HG03558 (cell line): ENCODE measurements around the gene CD72.

Experiments
- ATAC-seq: cut with Tn5 transposase; IDR thresholded peaks from one replicate; pipeline ENCODE4 v1.9.1; 2021; ENCODE audit warnings: moderate number of reproducible peaks; ENCODE audit not compliant: unreplicated experiment; ENCODE audit errors: extremely low read depth

CD72 gene, protein sequence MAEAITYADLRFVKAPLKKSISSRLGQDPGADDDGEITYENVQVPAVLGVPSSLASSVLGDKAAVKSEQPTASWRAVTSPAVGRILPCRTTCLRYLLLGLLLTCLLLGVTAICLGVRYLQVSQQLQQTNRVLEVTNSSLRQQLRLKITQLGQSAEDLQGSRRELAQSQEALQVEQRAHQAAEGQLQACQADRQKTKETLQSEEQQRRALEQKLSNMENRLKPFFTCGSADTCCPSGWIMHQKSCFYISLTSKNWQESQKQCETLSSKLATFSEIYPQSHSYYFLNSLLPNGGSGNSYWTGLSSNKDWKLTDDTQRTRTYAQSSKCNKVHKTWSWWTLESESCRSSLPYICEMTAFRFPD

DNA sequence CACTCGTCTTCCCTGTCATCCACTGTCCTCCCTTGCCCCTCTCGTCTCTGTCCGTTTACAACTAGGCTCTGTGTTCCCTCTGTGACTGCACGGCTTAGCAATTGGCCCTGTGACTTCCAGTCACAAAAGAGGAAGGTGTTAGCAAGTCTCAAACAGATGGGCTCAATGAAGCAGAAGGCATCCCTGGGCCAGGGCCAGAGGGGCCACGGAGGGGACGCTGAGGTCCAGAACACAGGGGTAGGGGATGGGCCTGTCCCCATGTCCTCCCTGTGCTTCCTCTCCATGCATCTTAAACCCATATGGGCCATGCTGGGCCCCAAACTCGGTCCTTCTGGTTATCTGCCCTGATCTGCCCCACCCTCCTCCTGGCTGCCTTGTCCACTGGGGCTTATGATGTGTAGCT is at the start of gene CD72:
Gene CD72, minus strand, starts transcription at position 89 of the 403 bp plus-strand sequence. CDS start 110 bp downstream, outside the sequence.
- no peak for ATAC-seq

DNA sequence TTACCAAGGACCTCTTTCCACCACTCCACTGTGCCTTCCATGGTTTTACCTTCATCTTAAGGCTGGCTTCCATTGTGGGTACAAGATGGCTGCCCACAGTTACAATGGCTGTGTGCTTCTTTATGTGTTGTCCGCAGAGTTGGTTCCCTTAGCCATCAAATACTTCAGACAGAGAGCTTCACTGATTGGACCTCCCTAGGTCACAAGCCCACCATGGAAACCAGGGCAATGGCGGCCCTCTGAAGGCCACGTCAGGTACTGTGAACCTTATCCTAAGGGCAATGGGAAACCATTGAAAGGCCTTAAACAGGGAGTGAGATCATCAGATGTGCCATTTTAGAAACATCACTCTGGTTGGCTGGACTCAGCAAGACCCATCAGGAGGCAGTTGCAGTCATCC is 49.7 kb upstream of the CD72 start:
- ATAC-seq, result no peak

DNA sequence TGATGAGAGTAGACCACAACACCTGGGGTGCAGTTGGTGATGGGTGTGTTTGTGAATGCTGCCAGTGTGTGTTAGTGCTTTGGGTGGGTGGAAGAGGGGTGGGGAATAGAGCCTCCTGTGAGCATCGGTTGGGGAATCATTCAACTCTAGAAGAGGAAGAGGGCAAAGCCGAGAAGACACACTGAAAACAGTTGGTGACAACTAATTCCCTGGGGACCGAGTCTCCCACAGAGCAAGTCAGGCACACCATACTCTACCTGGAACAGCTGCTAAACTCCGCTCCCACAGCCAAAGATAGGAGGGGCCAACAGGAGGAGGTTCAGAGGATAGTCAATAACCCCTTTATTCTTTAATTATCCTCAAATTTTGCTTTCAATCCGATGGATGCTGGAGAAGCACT is 48.3 kb upstream of the CD72 start:
- no peak for ATAC-seq

DNA sequence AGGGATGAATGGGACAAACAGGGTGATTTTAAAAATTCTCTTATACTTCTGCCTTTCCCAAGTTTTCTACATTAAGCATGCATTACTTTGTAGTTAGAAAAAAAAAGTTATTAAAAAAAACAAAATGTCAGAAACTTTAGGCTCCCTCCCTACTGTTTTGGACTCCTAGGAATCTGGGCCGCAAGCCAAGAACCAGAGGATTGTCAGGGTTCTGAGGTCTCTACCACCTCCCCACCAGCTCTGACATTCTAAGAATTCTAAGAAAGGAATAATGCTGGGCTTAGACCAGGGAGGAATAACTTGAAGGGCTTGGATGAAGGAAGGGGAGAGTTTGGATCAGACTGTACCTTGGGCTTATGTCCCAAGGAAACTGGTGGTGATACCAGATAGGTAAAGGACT is 47.8 kb upstream of the CD72 start:
- no peak for ATAC-seq

DNA sequence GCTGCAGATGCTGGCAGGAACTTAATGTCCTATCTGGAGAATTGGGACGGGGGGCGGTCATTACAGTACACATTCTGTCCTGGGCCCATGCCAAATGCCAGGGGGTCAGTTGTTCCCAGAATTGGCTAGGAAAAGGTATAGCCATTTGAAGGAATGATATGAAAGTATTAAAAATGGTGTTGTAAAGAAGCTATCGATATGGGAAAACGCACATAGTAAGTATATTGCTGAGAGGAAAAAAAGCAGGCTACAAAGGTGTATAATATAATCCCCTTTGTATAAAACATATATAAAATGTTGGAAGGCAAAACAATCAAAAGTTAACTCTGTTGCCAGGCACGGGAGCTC is 47.2 kb upstream of the CD72 start:
- ATAC-seq, result no peak

DNA sequence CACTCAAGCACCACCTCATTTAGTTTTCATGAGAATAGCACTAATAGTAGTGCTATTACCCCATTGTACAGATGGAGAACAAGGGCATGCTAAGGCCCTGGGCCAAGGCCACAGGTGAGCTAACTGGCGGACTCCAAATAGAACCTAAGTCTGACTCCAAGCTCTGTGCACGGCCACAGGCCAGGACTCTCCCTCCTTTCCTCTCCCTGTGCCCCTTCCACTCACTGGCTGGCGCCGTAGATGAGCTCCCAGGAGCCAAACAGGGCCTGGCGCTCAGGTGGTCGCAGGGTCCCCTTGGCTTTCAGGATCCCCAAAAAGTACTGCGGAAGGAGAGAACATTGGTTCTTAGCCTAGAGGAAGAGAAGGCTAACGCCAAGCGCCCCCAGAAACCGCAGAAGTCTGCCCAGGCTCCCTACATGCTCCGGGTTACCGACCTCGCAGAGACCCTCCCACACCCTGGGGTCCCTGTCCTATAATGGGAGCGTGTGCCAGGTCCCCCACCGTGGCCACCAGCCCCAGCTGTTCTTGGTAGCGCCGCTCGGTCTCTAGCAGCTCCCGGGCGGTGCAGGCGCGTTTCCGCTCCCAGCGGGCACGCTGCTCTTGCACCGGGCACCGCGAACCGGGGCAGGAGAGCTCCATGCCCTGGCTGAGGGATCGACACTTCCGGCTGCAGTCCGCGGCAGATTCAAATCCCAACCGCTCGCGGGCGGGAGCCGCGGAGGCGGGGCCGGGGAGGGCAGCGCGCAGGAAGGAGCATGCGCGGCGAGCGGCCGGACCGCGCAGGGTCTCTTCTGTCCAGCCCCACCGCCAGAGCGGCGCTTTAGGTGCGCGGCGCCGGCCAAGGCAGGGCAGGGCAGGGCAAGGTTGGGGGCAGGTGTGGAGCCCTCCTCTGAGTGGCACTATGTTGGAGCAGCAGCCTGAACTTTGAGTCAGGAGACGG is 46.6 kb upstream of the CD72 start, which contains the start of gene ARHGEF39:
Gene ARHGEF39, minus strand, starts transcription at position 665 of the 940 bp plus-strand sequence. Its CDS starts 26 bp downstream, at position 639.
- peak; percentile 41 for ATAC-seq

DNA sequence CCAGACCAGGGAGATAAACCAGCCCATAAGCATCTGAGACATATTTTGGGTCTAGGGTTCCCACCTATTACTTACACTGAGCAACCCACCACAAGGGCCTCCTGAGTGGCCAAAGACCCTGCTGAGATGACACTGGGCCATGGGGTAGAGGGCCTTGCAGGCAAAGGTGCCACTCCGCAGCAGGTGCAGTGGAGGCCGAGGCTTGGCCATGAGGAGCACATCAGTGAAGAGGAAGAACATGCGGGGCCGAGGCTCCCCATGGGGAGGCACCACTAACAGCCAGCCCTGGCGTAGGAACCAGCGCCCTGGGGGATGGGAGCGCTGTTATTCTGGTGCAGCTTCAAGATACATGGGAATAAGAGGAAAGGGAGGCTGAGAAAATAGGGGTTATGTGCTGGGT is 44.2 kb upstream of the CD72 start:
- no peak for ATAC-seq

DNA sequence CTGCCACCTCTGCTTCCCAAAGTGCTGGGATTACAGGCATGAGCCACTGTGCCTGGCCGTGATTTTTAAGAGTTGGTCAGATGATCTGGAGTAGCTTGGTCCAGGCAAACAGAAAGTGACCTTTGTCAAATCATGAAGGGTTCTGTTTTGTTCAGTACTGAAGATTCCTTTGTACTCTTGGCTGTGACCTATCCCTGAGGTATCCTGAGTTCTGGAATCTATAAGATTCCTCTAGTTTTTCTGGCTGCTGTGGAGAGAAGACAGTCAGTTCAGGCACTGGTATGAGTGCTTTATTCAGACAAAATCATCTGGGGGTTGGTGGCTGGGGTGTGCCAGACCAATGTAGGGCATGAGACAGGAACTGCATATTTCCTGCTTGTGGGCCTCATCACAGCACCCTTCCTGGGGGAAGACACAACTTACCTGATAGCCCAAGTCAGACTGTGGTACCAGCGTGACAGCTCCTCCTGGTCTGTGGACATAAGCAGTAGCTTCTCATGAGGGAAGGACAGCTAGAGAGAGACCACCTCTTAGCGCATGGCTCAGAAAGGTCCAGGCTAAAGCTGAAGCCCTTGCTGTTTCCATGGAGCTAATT is 43.6 kb upstream of the CD72 start:
- ATAC-seq, result no peak

DNA sequence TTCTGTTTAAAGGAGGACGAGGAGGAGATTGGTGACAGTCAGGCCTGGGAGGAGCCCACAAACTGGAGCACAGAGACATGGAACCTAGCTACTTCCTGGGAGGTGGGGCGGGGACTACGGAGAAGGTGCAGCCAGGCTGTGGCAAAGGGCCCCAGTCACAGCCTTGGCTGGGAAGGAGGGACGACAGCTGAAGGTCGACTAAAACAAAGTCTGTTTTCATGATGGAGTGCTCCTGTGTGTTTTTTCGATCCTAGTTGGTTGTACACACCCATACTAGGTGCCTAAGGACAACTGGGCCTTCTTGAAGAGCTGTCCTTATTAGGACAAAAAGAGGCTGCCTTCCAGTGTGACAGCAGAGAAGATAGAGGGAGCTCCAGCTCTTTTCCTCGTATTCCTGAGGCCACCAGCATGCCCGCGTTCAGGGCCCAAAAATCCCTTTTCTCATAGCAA is 42.8 kb upstream of the CD72 start:
- no peak for ATAC-seq

DNA sequence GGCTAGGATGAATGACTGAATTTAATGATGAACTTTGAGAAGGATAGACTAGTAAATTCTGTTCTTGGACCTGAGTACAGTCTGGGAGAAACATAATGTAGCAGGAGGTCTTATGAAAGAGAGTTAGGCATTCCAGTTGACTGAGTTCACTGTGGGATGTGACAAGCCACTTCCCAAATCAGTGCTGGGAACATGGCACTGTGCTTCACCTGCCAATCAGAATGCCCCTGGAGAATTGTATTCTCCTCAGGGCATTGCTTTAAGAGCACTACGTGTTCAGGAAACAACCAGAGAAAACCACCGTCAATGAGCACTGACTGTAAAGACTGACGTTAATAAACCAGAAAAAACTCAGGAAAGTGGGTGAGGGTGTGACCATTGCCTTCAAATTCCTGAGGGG is 41.1 kb upstream of the CD72 start:
- ATAC-seq, result no peak

DNA sequence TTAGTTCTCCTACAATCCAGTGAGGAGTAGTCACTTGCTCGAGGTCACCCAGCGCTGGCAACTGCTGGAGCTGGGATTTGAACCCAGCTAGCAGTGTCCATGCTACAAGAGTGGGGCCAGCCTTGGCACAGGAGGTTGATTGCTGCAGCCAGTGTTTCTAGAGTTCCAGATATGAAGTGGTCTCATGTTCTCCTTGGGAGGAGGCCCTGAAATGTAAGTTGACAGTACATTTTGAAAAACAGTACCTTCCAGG is 40.7 kb upstream of the CD72 start:
- no peak for ATAC-seq

DNA sequence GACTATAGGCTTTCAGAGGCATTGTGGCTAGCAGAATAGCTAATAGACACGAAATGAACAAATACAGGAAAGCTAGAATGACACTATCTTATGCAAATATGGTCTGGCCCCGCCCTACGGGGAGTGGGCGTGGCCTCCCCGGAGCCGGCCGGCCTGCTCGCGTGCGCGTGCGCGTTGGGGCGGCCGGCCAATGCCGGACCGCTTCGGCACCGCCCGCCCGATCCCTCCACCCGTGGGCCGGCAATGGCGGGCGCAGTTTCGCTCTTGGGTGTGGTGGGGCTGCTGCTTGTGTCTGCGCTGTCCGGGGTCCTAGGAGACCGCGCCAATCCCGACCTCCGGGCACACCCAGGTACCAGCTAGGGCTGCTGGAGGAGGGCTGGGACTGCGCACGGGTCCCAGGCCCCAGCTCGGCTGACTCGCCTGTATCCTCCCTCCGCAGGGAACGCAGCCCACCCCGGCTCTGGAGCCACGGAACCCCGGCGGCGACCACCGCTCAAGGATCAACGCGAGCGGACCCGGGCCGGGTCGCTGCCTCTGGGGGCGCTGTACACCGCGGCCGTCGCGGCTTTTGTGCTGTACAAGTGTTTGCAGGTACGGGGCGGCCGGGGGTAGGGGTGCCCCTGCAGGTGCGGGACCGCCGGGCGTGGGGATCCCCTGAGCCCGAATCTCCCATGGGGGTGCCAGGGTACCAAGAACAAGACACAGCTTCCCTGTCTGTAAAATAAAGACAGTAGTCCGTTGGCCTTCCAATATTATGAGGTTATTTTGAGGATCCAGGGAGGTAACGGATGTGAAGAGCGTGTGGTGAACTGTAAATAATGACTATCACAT is 40.1 kb upstream of the CD72 start, which contains the start of gene CCDC107:
Gene CCDC107, plus strand, starts transcription at position 156 of the 831 bp plus-strand sequence. Its CDS starts 88 bp downstream, at position 244.
- peak; percentile 29 for ATAC-seq

DNA sequence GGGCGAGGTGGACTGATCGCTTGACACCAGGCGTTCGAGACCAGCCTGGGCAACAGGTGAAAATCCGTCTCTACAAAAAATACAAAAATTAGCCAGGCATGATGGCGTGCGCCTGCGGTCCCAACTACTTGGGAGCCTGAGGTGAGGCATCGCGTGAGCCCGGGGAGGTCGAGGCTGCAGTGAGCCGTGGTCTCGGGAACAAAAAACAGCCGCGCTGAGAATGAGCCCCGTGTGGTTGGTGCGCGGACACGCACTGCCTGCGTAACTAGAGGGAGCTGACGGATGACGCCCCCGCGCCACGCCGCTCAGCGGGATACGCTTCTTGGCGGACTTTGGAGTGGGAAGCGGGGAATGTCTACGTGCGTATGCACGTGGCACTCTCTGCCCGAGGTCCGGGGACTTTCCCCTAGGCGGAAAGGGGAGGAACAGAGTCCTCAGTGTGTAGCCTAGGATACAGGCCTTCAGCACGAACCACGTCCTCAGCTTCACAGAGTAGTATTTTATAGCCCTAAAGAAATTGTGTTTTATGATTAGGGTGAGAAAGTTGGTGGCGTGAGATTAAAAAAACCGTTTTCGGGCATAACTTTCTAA is 39.4 kb upstream of the CD72 start, which contains the start of gene RMRP:
Gene RMRP, minus strand, starts transcription at position 474 of the 591 bp plus-strand sequence.
- peak; percentile 75 for ATAC-seq

DNA sequence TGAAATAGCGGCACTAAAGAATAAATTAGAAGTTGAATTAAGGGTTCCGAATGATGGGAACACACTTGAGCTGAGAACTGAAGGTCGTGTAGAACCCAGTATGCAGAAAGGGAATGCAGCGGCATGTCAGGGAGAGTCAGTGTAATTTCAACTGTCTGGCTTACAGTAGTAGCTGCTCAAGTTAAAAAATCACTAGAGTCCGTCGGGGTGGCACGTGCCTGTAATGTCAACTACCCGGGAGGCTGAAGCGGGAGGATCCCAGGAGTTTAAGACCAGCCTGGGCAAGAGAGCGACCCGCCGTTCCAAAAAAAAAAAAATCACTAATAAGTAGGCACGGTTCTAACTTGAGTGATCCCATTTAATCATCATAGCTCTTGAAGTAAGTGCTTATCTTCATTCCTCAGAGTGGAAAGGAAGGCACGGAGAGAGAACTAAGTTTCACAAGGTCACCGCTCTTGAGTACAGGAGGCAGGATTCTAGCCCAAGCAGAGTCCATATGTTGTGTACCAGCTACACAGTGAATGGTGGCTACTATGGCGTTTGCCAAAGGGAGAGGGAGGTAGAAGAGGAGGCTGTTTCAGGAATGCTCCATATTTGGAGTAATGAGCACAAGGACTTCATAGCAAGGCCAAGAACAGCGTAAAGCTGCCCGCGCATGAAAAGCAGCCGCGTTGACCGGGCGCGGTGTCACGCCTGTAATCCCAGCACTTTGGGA is 38.8 kb upstream of the CD72 start:
- no peak for ATAC-seq

DNA sequence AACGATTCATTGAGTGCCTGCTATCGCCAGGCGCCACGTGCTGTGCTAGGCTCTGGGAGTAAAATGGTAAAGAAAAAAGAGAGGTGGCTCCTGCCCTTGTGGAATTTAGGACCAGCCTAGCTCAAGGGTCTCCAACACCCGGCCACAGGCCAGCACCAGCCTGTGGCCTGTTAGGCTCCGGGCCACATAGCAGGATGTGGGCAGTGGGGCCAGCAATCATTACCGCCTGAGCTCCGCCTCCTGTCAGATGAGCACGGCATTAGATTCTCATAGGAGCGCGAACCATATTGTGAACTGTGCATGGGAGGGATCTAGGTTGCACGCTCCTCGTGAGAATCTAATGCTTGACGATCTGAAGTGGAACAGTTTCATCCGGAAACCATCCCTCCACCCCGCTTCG is 38.1 kb upstream of the CD72 start:
- ATAC-seq, result no peak

DNA sequence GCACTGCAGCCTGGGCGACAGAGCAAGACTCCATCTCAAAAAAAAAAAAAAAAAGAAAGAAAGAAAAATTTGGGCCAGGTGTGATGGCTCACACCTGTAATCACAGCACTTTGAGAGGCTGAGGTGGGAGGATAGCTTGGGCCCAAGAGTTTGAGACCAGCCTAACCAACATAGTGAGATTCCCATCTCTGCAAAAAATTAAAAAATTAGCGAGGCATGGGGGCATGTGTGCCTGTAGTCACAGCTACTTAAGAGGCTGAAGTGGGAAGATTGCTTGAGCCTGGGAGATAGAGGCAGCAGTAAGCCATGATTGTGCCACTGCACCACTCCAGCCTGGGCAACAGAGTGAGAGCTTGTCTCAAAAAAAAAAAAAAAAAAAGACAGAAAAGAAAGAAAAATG is 35.4 kb upstream of the CD72 start:
- ATAC-seq, result no peak

DNA sequence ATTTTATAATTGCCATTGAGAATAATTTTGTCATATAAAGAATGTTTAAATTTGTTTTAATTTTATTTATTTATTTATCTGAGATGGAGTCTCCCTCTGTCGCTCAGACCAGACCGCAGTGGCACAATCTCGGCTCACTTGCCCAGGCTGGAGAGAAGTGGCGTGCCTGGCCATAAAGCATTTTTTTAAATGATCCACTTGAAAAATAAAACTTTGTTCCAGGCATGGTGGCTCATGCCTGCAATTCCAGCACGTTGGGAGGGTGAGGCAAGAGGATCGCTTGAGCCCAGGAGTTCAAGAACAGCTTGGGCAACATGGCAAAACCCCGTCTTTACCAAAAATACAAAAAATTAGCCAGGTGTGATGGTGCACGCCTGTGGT is 34.6 kb upstream of the CD72 start:
- no peak for ATAC-seq

DNA sequence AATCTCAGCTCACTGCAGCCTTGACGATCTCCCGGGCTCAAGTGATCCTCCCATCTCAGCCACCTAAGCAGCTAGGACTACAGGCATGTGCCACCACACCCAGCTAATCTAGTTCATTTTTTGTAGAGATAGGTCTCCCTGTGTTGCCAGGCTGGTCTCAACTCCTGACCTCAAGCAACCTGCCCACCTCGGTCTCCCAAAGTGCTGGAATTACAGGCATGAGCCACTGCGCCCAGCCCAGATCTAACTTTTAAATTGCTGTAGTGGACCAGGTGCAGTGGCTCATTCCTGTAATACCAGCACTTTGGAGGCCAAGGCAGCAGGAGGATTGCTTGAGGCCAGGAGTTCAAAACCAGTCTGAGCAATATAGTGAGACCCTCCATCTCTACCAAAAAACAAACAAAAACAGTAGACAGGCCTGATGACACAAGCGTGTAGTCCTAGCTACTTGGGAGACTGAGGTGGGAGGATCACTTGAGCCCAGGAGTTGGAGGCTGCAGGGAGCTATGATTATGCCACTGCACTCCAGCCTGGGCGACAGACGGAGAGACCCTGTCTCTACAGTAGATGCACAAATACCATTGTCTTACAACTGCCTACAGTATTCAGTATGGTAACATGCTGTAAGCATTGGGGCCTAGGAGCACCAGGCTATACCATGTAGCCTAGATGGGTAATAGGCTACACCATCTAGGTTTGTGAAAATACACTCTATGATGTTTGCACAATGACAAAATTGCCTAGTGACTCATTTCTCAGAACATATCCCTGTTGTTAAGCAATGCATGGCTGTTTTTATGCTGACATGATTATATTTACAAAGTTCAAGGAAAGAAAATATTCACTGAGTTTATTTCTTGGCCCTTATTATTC is 34.0 kb upstream of the CD72 start:
- ATAC-seq, result no peak
